Neuronal stem cell (in vitro differentiated cells): Measurements from ENCODE around the gene CD44.

Source experiments
- DNase-seq: peaks from one replicate; pipeline ENCODE4 v3.0.0-alpha.2; 2013; ENCODE audit warnings: low spot score
- H2AFZ ChIP-seq: one replicate; pipeline ENCODE4 v1.6.1; 2013; ENCODE audit warnings: mild to moderate bottlenecking, low read length, inconsistent platforms
- H2AK5ac ChIP-seq: 2 replicates; pipeline ENCODE4 v1.6.1; 2013; ENCODE audit warnings: low read depth, mild to moderate bottlenecking, inconsistent platforms, low read length, moderate library complexity, mixed read lengths
- H2BK120ac ChIP-seq: 2 replicates; pipeline ENCODE4 v1.6.1; 2013; ENCODE audit warnings: low read depth, mild to moderate bottlenecking, inconsistent platforms, low read length, moderate library complexity, mixed read lengths
- H2BK12ac ChIP-seq: one replicate; pipeline ENCODE4 v1.6.1; 2013; ENCODE audit warnings: low read length, inconsistent platforms
- H2BK15ac ChIP-seq: 2 replicates; pipeline ENCODE4 v1.6.1; 2013; ENCODE audit warnings: mild to moderate bottlenecking, low read length, inconsistent platforms, mixed read lengths
- H2BK5ac ChIP-seq: one replicate; pipeline ENCODE4 v1.6.1; 2013; ENCODE audit warnings: inconsistent platforms, mild to moderate bottlenecking, low read length, moderate library complexity
- H3K14ac ChIP-seq: one replicate; pipeline ENCODE4 v1.6.1; 2013; ENCODE audit warnings: low read length, inconsistent platforms
- H3K18ac ChIP-seq: 2 replicates; pipeline ENCODE4 v1.6.1; 2013; ENCODE audit warnings: low read length, inconsistent platforms
- H3K23ac ChIP-seq: 2 replicates; pipeline ENCODE4 v1.6.1; 2013; ENCODE audit warnings: low read depth, mild to moderate bottlenecking, mixed read lengths, low read length, inconsistent platforms; ENCODE audit not compliant: poor library complexity
- H3K27ac ChIP-seq: replicated peaks from 3 replicates; pipeline ENCODE4 v1.5.1; 2013; ENCODE audit warnings: low read length, inconsistent platforms
- H3K27me3 ChIP-seq, 3 experiments: 2 replicates each; pipeline ENCODE4 v1.6.1; 2013; ENCODE audit warnings: low read length in 3 of 3, mild to moderate bottlenecking in 2 of 3, inconsistent platforms in 1 of 3, low read depth in 1 of 3, mixed read lengths in 1 of 3, moderate library complexity in 1 of 3; ENCODE audit not compliant: control insufficient read depth in 3 of 3, insufficient read depth in 3 of 3
- H3K36me3 ChIP-seq, 2 donors: replicated peaks in 1 of 2; 2 replicates each; pipeline ENCODE4 v1.6.1; 2013; ENCODE audit warnings: low read length in 2 of 2; ENCODE audit not compliant: control insufficient read depth in 2 of 2, insufficient read depth in 2 of 2
- H3K4ac ChIP-seq: 2 replicates; pipeline ENCODE4 v1.6.1; 2013; ENCODE audit warnings: inconsistent platforms, mild to moderate bottlenecking, low read length, moderate library complexity
- H3K4me1 ChIP-seq, 2 donors: 1 replicate in 1 of 2; 2 replicates in 1 of 2; pipeline ENCODE4 v1.6.1; 2013; ENCODE audit warnings: low read length in 2 of 2, low read depth in 1 of 2; ENCODE audit not compliant: control insufficient read depth in 2 of 2, insufficient read depth in 1 of 2
- H3K4me2 ChIP-seq: one replicate; pipeline ENCODE4 v1.6.1; 2013; ENCODE audit warnings: mild to moderate bottlenecking, low read length, inconsistent platforms; ENCODE audit not compliant: insufficient read depth, poor library complexity, severe bottlenecking
- H3K4me3 ChIP-seq, 2 donors: 2 replicates each; pipeline ENCODE4 v1.5.1; 2013; ENCODE audit warnings: low read length in 2 of 2, mild to moderate bottlenecking in 2 of 2, inconsistent platforms in 1 of 2, moderate library complexity in 1 of 2
- H3K79me1 ChIP-seq: one replicate; pipeline ENCODE4 v1.6.1; 2013; ENCODE audit warnings: low read depth, mild to moderate bottlenecking, inconsistent platforms, low read length, moderate library complexity
- H3K9ac ChIP-seq: one replicate; pipeline ENCODE4 v1.6.1; 2013; ENCODE audit warnings: mild to moderate bottlenecking, low read depth, low read length, inconsistent platforms; ENCODE audit not compliant: poor library complexity
- H3K9me3 ChIP-seq, 2 donors: replicated peaks in 1 of 2; 2 replicates each; pipeline versions ENCODE3 to v1.6.1; 2013; ENCODE audit warnings: low read length in 2 of 2, mild to moderate bottlenecking in 2 of 2, inconsistent platforms in 1 of 2, low read depth in 1 of 2, mixed read lengths in 1 of 2, moderate library complexity in 1 of 2; ENCODE audit not compliant: control insufficient read depth in 2 of 2, insufficient read depth in 1 of 2
- H4K8ac ChIP-seq: one replicate; pipeline ENCODE4 v1.6.1; 2013; ENCODE audit warnings: low read depth, mild to moderate bottlenecking, inconsistent platforms, low read length, moderate library complexity
- H4K91ac ChIP-seq: one replicate; pipeline ENCODE4 v1.6.1; 2013; ENCODE audit warnings: low read length, low read depth, mild to moderate bottlenecking, inconsistent platforms; ENCODE audit not compliant: poor library complexity
- WGBS, 2 donors: extraction: QIAGEN DNeasy Blood & Tissue Kit; methylation state at CpG; one replicate each; pipeline ENCODE4 v1.1.7; 2013; ENCODE audit warnings: missing lambda C conversion rate in 2 of 2, mixed read lengths in 1 of 2; ENCODE audit not compliant: insufficient read length in 2 of 2, insufficient replicate concordance in 1 of 2; ENCODE audit errors: extremely low coverage in 2 of 2; 5-methylcytosine and 5-hydroxymethylcytosine counted together

Gene CD44

DNA sequence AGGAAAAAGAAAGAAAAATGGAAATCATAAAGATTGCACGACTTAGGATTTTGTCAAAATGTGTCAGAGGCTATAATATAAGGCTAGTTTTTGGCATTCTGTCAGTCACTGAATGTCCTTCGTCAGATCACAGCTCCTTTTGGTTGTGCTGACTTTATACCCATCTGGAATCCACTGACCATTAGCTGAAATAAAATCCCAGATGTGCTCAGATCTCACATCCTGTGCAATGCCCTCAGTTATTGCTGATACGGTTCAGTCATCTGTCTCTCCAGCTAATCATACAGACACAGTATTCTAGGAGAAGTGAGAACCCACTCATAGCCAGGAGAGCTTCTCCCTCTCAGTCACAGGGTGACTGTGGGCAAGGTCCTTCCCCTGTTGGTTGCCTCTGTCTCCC is 11.5 kb downstream of the CD44 start:
- Histone ChIP-seq H4K91ac (no peak overlapping the region), H2AK5ac (no peak overlapping the region), H3K4me1 (peaks cover 2 to 9% of the 10 kb centered on the region in 2 donors), H3K4me2 (no peak overlapping the region), H2BK5ac (no peak overlapping the region), H3K36me3 (no peaks in the 10 kb centered on the region), H3K4me3 (no peak overlapping the region), H3K9ac (no peak overlapping the region), H2BK15ac (no peak overlapping the region), H4K8ac (no peak overlapping the region), H2AFZ (no peak overlapping the region), H3K18ac (no peak overlapping the region), H3K14ac (no peak overlapping the region), H3K9me3 (peaks cover 0 to 3% of the 10 kb centered on the region in 2 donors), H2BK120ac (no peak overlapping the region), H3K4ac (no peak overlapping the region), H2BK12ac (no peak overlapping the region), H3K23ac (no peak overlapping the region), H3K27ac (no peak overlapping the region), H3K27me3 (no peaks in the 10 kb centered on the region), H3K79me1 (no peaks in the 10 kb centered on the region)
- no CpG with 5 or more reads among the region's 3 CpGs for WGBS, 2 donors
- DNase-seq, result no peak

DNA sequence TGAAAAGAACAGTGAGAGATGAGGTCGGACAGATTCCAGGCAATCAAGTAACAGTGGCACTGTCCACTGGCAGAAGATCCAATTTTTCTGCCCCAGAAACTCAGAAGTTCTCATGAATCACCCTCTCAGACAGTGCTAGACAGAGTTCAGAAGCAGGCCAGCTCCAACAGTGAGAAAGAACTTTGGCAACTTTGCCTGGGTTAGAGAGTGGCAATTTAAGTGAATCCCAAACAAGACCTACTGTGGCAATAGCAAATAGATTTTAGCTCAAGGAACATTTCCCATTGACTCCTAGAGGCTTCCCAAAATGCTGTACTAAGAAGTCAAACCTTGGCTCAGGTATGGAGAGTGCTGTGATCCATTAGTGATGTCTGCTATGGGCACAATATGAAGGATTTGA is 12.3 kb downstream of the CD44 start:
- Histone ChIP-seq H3K23ac (no peak overlapping the region), H3K4ac (no peak overlapping the region), H3K4me1 (peaks cover 2 to 9% of the 10 kb centered on the region in 2 donors), H4K91ac (no peak overlapping the region), H4K8ac (no peak overlapping the region), H2AK5ac (no peak overlapping the region), H3K9ac (no peak overlapping the region), H2BK12ac (no peak overlapping the region), H3K9me3 (peaks cover 0 to 3% of the 10 kb centered on the region in 2 donors), H3K4me3 (no peak overlapping the region), H3K4me2 (no peak overlapping the region), H3K27ac (no peak overlapping the region), H2AFZ (peak overlapping the region; percentile 44), H2BK120ac (no peak overlapping the region), H3K36me3 (no peaks in the 10 kb centered on the region), H3K14ac (no peak overlapping the region), H3K27me3 (no peaks in the 10 kb centered on the region), H2BK15ac (no peak overlapping the region), H3K79me1 (no peaks in the 10 kb centered on the region), H2BK5ac (no peak overlapping the region), H3K18ac (no peak overlapping the region)
- DNase-seq, result no peak
- no CpG with 5 or more reads among the region's 1 CpG for WGBS, 2 donors

DNA sequence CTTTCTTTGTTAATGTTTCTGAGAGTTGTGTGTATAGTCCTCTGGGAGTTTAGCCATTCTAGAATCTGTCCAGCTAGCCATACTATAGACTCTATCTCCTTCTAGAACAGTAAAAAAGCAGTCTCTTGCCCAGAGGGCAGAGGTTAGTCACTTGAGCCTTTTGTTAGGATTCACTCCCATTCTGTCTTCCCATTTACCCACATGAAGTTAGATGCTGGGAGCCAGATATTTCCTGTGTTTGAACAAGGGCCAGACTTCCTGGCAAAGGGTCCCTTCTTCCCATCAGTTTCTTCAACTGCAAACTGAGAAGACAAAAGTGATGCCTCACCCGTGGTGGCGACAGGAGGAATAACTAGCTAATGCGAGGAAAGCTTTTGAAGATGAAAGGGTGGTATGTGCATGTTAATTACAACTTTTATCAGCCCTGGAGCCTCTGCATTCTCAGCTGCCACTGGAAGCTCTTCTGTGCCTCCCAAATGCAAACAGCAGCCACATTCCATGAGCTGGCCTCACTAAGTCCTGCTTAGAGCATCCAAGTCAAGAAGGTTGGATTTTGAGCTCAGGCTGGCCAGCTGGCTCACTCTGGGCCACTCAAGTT is 12.8 kb downstream of the CD44 start:
- Histone ChIP-seq H2AK5ac (no peak overlapping the region), H2BK15ac (no peak overlapping the region), H3K23ac (no peak overlapping the region), H3K9ac (no peak overlapping the region), H3K4me2 (no peak overlapping the region), H2BK120ac (no peak overlapping the region), H3K4me3 (no peak overlapping the region), H2BK5ac (no peak overlapping the region), H4K91ac (no peak overlapping the region), H3K4me1 (peaks cover 2 to 9% of the 10 kb centered on the region in 2 donors), H3K79me1 (no peaks in the 10 kb centered on the region), H3K27ac (no peak overlapping the region), H2AFZ (peak overlapping the region; percentile 44), H3K9me3 (peaks cover 0 to 3% of the 10 kb centered on the region in 2 donors), H3K27me3 (no peaks in the 10 kb centered on the region), H4K8ac (no peak overlapping the region), H3K14ac (no peak overlapping the region), H3K18ac (no peak overlapping the region), H3K36me3 (no peaks in the 10 kb centered on the region), H3K4ac (no peak overlapping the region), H2BK12ac (no peak overlapping the region)
- no CpG with 5 or more reads among the region's 3 CpGs for WGBS, 2 donors
- DNase-seq, result no peak

DNA sequence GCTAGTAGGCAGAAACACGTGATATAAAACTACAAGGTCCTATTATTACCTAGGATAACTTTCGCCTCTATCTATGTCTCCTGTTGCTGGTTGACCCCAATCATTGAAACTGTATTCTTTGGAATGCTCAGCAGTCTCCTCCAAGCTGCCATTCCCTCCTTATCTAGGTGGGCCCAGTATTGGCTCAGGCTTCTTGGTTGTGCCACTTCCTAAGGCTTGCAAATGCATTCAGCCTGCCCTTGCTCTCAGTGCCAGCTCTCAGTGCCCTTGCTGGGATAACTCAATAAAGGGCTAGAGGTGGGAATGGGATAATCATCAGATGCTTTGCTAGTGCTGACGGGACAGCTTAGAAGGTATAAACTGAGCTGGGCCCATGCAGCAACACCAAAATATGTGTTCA is 13.6 kb downstream of the CD44 start:
- Histone ChIP-seq H2BK120ac (no peak overlapping the region), H2BK5ac (no peak overlapping the region), H2BK12ac (no peak overlapping the region), H2BK15ac (no peak overlapping the region), H2AFZ (no peak overlapping the region), H3K4me2 (no peak overlapping the region), H3K14ac (no peak overlapping the region), H3K9me3 (peaks cover 0 to 3% of the 10 kb centered on the region in 2 donors), H3K9ac (no peak overlapping the region), H4K91ac (no peak overlapping the region), H3K4me3 (no peak overlapping the region), H3K79me1 (no peaks in the 10 kb centered on the region), H4K8ac (no peak overlapping the region), H3K27ac (no peak overlapping the region), H3K4ac (no peak overlapping the region), H3K27me3 (no peaks in the 10 kb centered on the region), H3K23ac (no peak overlapping the region), H3K36me3 (no peaks in the 10 kb centered on the region), H3K18ac (no peak overlapping the region), H2AK5ac (no peak overlapping the region), H3K4me1 (peaks cover 2 to 9% of the 10 kb centered on the region in 2 donors)
- WGBS, 2 donors, result no CpG with 5 or more reads among the region's 3 CpGs
- DNase-seq, result no peak
